Jurkat, Clone E6-1 (cell line): ENCODE data around the gene CCDC110.

Experiments used
- DNase-seq: peaks from one replicate; pipeline ENCODE4 v3.0.0-alpha.2; 2011; ENCODE audit warnings: low read depth, low spot score
- H3K4me3 ChIP-seq: 2 replicates; pipeline ENCODE4 v1.5.1; 2011; ENCODE audit warnings: mild to moderate bottlenecking, low read length, control low read depth, moderate library complexity

The CCDC110 gene

GRCh38 chr4:185479507-185479971, 8.0 kb upstream of the CCDC110 start:
- DNase-seq, result no peak
- no peak overlapping the region for H3K4me3 ChIP-seq

DNA sequence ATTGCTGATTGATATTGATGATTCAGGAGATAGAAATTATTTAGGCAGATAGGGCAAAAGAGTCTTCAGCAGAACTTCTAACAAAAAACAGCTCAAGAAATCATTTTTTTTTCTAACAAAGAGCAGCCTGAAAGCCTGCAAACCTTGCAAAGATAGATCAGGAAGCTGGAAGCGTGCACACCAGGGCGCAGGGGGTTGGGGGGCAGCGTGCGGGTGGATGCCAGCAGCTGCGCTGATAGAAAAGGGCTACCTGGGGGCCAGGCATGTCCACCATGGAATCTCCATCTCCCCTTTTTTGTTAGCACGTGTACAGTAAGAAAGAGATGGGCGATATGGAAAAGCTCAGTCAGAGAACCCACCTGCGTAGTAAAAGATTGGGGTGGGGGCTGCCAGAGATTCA, 1.7 kb upstream of the CCDC110 start:
- DNase-seq, result no peak
- no peak overlapping the region for H3K4me3 ChIP-seq

DNA sequence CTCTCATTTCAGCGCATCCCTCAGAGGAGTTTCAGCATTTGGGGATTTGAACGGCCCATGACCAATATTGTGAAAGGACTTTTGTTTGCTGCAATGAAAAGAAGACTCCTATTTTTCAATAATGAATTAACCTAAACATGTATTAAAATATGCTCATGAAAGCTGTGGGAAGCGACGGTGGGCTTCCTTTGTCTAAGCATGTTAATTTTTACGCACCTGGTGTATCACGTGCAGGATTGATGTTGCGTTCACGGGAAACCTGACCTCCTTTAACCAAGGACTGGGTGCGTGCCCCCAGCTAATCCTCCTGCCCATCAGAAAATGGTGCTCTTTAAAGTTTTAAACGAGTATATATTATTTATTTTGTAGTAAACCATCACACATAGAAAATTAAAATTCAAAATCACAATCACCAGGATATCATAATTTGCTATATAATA, 590 bp upstream of the CCDC110 start:
- H3K4me3 ChIP-seq, result peak overlapping the region; percentile 54
- DNase-seq, result no peak

GRCh38 chr4:185470501-185471195, 885 bp downstream of the CCDC110 start:
- DNase-seq, result no peak

DNA sequence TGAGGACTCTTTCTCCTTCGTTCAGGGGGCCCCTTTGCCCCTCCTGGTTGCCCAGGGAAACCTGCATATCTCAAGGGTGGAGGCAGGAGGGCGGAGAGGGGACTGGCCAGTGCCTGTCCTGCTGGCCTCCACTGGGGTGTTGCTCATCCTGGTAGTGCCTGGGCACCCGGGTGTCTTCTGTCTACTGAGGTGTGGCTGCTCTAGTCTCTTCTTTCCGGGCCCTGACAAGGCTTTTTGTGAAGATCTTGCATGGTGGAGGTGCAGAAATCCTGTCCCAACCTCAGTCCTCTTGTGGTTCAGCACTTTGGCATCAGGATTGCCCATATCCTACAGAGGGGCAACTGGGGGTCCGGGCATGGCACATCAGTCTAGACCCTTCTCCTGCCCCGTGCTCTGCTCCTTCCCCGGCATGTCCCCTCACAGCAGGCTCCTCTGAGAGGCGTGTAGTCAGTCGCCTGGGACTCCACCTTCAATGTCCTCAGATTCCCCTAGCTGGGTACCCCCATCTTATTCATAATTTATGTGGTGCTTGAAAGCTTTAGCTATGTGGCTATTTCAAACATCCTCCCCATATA, 1.9 kb downstream of the CCDC110 start:
- no peak for DNase-seq
- H3K4me3 ChIP-seq, result no peak overlapping the region

More at GRCh38 chr4:185470501-185471195, 885 bp downstream of the CCDC110 start:
- H3K4me3 ChIP-seq, result peak overlapping the region; percentile 57

GRCh38 chr4:185468999-185469398, 2.5 kb downstream of the CCDC110 start:
- H3K4me3 ChIP-seq, result no peak overlapping the region
- DNase-seq, result no peak

DNA sequence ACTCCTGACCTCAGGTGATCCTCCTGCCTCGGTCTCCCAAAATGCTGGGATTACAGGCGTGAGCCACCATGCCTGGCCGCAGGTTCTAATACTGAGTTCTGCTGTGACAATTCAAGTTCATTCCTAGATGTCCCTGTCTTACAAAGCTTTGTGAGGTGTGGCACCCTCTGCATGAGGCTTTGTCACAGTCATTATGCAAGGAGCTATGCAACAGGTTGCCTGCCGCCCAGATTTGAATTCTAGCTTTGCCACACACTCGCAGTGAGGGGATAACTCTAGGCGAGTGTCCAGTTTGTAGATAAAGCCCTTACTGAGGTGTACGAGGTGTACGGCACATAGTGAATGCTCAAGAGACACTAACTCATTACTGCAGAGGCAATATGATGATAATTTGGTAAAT, 3.5 kb downstream of the CCDC110 start:
- no peak overlapping the region for H3K4me3 ChIP-seq
- no peak for DNase-seq

DNA sequence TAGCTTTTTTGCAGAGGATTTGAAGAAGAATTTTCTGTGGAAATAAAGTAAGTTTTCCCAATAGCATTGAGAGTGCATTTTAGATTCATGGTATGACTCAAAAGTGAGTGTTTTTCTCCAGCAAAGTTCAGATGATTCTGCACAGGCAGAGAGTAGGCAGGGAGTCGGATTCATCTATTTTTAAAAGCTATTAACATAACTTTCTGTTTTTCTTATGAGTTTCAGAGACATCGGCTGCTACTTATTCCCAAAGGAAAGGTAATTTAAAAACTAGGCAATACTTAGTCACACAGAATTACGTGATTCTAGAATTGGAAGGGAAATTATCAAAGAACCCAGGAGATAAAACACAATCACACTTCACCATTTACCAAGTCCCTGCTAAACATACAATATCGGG, 4.4 kb downstream of the CCDC110 start:
- no peak for DNase-seq
- no peak overlapping the region for H3K4me3 ChIP-seq

GRCh38 chr4:185465707-185466106, 5.8 kb downstream of the CCDC110 start:
- no peak overlapping the region for H3K4me3 ChIP-seq
- no peak for DNase-seq

- no peak overlapping the region for H3K4me3 ChIP-seq
- no peak for DNase-seq
Observed at GRCh38 chr4:185464887-185465286, 6.6 kb downstream of the CCDC110 start.

DNA sequence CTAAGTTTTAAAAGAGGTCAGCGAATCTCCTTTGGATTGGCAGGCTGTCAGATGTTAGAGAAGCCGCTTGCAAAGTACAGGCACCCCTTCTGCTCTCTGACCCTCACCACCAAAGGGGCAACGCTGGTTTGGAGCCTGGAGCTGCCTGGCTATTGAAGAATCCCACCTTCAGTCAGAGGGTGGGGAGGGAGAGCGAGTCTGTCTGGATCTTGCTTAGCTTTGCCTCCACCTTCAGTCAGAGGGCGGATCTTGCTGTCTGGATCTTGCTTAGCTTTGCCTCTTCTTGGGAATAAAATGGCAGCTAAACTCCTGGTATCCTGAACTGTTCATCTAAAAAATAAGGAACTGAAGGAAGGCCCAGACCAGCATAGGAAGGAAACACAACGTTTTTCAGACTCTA, 7.3 kb downstream of the CCDC110 start:
- no peak for DNase-seq
- H3K4me3 ChIP-seq, result no peak overlapping the region

- no peak overlapping the region for H3K4me3 ChIP-seq
- no peak for DNase-seq
Observed at GRCh38 chr4:185463541-185463940, 8.0 kb downstream of the CCDC110 start.

- no peak overlapping the region for H3K4me3 ChIP-seq
Observed at GRCh38 chr4:185461565-185461964, 10.0 kb downstream of the CCDC110 start.

DNA sequence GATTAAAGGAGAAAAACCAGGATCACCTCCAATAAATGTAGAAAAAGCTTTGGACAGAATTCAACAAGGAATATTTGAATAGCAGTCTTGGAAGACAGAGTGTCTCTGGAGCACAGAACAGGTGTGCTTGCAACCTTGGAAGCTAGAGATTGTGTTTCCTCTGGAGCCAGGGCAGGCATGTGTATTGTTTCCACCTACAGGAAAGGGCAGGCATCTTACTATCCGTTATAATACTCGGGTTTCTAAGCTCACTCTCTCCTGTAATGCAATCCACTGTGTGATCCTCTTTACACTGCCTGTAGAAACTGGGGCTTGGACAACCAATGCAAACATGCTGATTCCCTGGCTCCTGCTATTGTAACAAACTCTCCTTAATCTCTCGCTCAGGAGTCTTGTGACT, 14.4 kb downstream of the CCDC110 start:
- no peak for DNase-seq
- no peak overlapping the region for H3K4me3 ChIP-seq

More at GRCh38 chr4:185461565-185461964, 10.0 kb downstream of the CCDC110 start:
- no peak for DNase-seq

DNA sequence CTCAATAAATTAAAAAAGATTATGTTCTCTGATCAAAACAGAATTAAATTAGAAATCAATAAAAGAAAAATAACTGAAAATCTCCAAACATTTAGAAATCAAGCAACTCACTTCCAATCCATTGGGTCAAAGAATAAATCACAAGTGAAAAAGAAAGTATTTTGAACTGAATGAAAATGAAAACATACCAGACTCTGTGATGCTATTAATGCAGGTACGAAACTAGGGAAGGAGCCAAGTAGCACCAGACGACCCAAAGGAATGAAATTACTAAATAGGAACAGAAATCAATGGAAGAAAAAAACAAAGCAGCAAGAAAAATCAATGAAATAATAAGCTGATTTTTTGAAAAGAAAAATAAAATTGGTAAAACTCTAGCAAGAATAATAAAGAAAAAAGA, 15.4 kb downstream of the CCDC110 start:
- H3K4me3 ChIP-seq, result no peak overlapping the region
- no peak for DNase-seq

DNA sequence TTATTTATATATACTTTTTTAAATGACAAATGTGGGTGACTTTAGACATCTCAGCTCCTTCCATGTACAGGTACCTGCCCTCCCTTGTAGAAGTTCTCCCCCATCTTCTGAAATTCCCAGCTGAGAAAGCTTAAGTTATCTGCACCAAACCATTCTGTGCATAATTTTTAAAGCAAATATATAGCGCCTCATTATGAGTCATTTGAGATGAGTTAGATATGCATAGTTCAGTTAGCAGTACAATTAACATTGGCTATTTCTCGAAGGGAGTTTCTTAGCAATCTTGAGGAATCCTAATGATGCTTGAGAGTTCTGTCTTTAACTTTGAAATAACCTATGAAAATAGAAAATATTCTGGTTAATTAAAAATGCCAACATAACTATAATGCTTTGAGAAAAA, 26.3 kb downstream of the CCDC110 start:
- H3K4me3 ChIP-seq, result no peak overlapping the region
- no peak for DNase-seq

DNA sequence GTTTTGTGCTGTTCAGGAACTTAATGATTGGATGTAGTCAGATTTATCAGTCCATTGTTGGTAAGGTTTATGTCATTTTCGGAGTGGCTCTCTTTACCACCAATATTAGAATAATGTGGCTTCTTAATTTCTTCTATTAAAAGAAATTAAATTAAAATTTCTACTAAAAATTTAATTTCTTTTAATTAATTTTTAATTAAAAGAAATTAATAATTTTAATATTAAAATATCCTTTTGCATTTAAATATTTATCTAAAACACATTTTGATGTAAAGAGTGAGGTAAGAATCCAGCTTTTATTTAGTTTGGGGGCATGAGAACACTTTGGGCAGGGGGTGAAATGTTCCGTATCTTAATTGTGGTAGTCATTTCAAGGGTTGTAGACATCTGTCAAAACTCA, 30.1 kb downstream of the CCDC110 start:
- DNase-seq, result no peak
- no peak overlapping the region for H3K4me3 ChIP-seq

- DNase-seq, result no peak
- no peak overlapping the region for H3K4me3 ChIP-seq
Observed at GRCh38 chr4:185437809-185438208, 33.7 kb downstream of the CCDC110 start.

- no peak overlapping the region for H3K4me3 ChIP-seq
- DNase-seq, result no peak
Observed at GRCh38 chr4:185435466-185435865, 36.1 kb downstream of the CCDC110 start.

GRCh38 chr4:185429660-185430059, 41.9 kb downstream of the CCDC110 start:
- H3K4me3 ChIP-seq, result no peak overlapping the region
- no peak for DNase-seq
